B cell (primary cell): Measurements from ENCODE around the gene PHKG2.

ENCODE experiments used
- CTCF ChIP-seq: fragments of 200-600 bp; IDR thresholded peaks from one replicate; pipeline ENCODE4 v1.8.0; 2022; ENCODE audit warnings: antibody characterized with exemption, mild to moderate bottlenecking
- EZH2 ChIP-seq: IDR thresholded peaks from 2 replicates; pipeline ENCODE4 v1.6.1; 2012; ENCODE audit warnings: borderline replicate concordance, low read depth, mild to moderate bottlenecking, moderate library complexity, low read length; ENCODE audit not compliant: insufficient read depth, poor library complexity, severe bottlenecking

GRCh38 chr16:30797670-30798309 is 49.6 kb downstream of the PHKG2 start:
- no peak for TF ChIP-seq CTCF
- no peak for TF ChIP-seq EZH2
